Heart left ventricle (tissue), 16 donors: ENCODE measurements around the gene PKP1. TPM values are rescaled to one million over a fixed set of nuclear protein-coding genes. Genes with fewer than 3 reads are reported as not detected.

Experiments
- ATAC-seq, 4 donors: fragments of 200-7000 bp; cut with Tn5 transposase; one replicate each; pipeline ENCODE4 v1.9.1; 2020 to 2022; ENCODE audit warnings: moderate library complexity in 4 of 4, mild to moderate bottlenecking in 3 of 4, moderate number of reproducible peaks in 1 of 4
- DNase-seq, 5 donors: peaks; one replicate each; pipeline ENCODE4 v3.0.0-alpha.2; 2020
- H3K27ac ChIP-seq, 12 donors: fragments of 200-600 bp; sonication (generic) in 4 of 12; one replicate each; pipeline versions ENCODE4 v1.5.0 to v1.8.0; 2016 to 2022; ENCODE audit warnings: mild to moderate bottlenecking in 2 of 12
- H3K27me3 ChIP-seq, 9 donors: fragments of 200-600 bp; sonication (generic) in 2 of 9; one replicate each; pipeline versions ENCODE4 v1.5.1 to v1.8.0; 2016 to 2022; ENCODE audit warnings: mild to moderate bottlenecking in 3 of 9
- H3K36me3 ChIP-seq, 9 donors: fragments of 200-600 bp; sonication (generic) in 2 of 9; one replicate each; pipeline versions ENCODE4 v1.5.0 to v1.8.0; 2018 to 2022; ENCODE audit warnings: mild to moderate bottlenecking in 2 of 9
- H3K4me1 ChIP-seq, 12 donors: fragments of 200-600 bp; sonication (generic) in 4 of 12; one replicate each; pipeline versions ENCODE4 v1.5.0 to v1.8.0; 2016 to 2022; ENCODE audit warnings: mild to moderate bottlenecking in 3 of 12
- H3K4me3 ChIP-seq, 12 donors: fragments of 200-600 bp; sonication (generic) in 4 of 12; one replicate each; pipeline versions ENCODE4 v1.5.0 to v1.8.0; 2017 to 2022; ENCODE audit warnings: mild to moderate bottlenecking in 9 of 12, moderate library complexity in 4 of 12
- H3K9me3 ChIP-seq, 12 donors: fragments of 200-600 bp; sonication (generic) in 4 of 12; one replicate each; pipeline versions ENCODE4 v1.5.0 to v1.8.0; 2016 to 2022; ENCODE audit warnings: mild to moderate bottlenecking in 1 of 12
- CTCF ChIP-seq, 12 donors: fragments of 200-600 bp; sonication (generic) in 4 of 12; IDR thresholded peaks; one replicate each; pipeline versions ENCODE4 v1.5.0 to v1.8.0; 2018 to 2022; ENCODE audit warnings: antibody characterized with exemption in 12 of 12, mild to moderate bottlenecking in 5 of 12
- POLR2A ChIP-seq, 2 donors: fragments of 450-650 bp; IDR thresholded peaks; one replicate each; pipeline ENCODE4 v1.6.1; 2017; ENCODE audit warnings: antibody characterized with exemption in 2 of 2, mild to moderate bottlenecking in 2 of 2, moderate library complexity in 2 of 2
- WGBS, 4 donors: extraction: QIAGEN DNeasy Blood & Tissue Kit in 2 of 4; methylation state at CpG; one replicate each; pipeline versions ENCODE4 v1.1.5 to v1.1.7; 2013 to 2018; 5-methylcytosine and 5-hydroxymethylcytosine counted together
- intact Hi-C, 10 donors: fragments of 100-400 bp; cut with DNase I; formaldehyde crosslinking; loops; one replicate each; pipeline versions ENCODE4 v1.11.1 to v1.14.2; 2022
- polyA plus RNA-seq, 2 donors: library from polyadenylated mRNA; stranded (reverse); fragments of 200-250 nt; gene quantifications; one replicate each; pipeline ENCODE4 v1.2.3, GENCODE V29; 2013
- total RNA-seq, 9 donors: library from RNA; depleted of rRNA in 2 of 9; stranded (reverse); fragments of >200 nt in 2 of 9; fragmentation: NEBNext Ultra II Directional in 3 of 9; extraction: Animal tissue kit (Norgen Biotek cat#: 25700) in 3 of 9; gene quantifications; one replicate each; pipeline versions ENCODE4 v1.1.0 to v1.2.4, GENCODE V29; 2016 to 2023
- donor health status: ischemic (EF 13 %, LVEDD 7.1; RV severe dilation, severe dysfunction).
- donor health status: healthy with polysubstance abuse.
- donor health status: DM: no; HTN: yes; CAD: no.
- donor health status: DM: no; HTN: no; CAD: no.
- donor health status: ischemic (EF 25% LVEDD 6.9; RV normal size, moderate dysfunction).
- donor health status: ischemic (EF 25% LVEDD 5.7; RV mildly dilated, moderate dysfunction).
- donor health status: healthy.
- donor health status: DM: yes; HTN: yes; CAD: no.
- donor health status: ischemic (EF 35%, LVEDD 5.7; RV mildly dilated, moderate dysfunction).
- donor health status: nonischemic (EF 11% LVEDD 7.7; RV severe dilation, severe dysfunction).
- donor health status: DM: yes; HTN: yes; CAD: no.
- donor health status: PGD.
- donor health status: ischemic (EF 29% LVEDD 5.4; RV normal size, mild dysfunction).
- donor health status: nonischemic (EF 23%, LVEDD 6.1; RV moderate dilation, normal function).

The PKP1 gene
- total and polyA plus RNA-seq, 11 donors: 0.09 to 1.6 (median 0.32) TPM; not detected in 3

- intact Hi-C loops: loop anchor here in 1 of 10 donors (5.0 kb wide), 1 partner anchor 35 kb away; no protein-coding TSS in a partner anchor
- ATAC-seq: no peak
- peaks cover 0 to 42% (median 25%) of the 10 kb centered on the region in 12 donors for H3K4me1 ChIP-seq
- peaks cover 0 to 7% (median 0%) of the 10 kb centered on the region in 9 donors for H3K27me3 ChIP-seq
- no peaks in the 10 kb centered on the region for H3K9me3 ChIP-seq
- no peak for TF ChIP-seq POLR2A (IDR thresholded peaks at IDR 0.05)
- TF ChIP-seq CTCF (IDR thresholded peaks at IDR 0.05): no peak
- no peaks in the 10 kb centered on the region for H3K36me3 ChIP-seq
- no peak overlapping the region for H3K4me3 ChIP-seq
- no peak for DNase-seq
- no peak overlapping the region for H3K27ac ChIP-seq
- 86 to 94% (median 91%) methylated on average over 7 of the region's 7 CpGs for WGBS, 4 donors
Observed at GRCh38 chr1:201312298-201312697, 29.0 kb downstream of the PKP1 start.

GRCh38 chr1:201313086-201313485, 29.8 kb downstream of the PKP1 start:
- Histone ChIP-seq H3K27me3 (peaks cover 0 to 7% (median 0%) of the 10 kb centered on the region in 9 donors), H3K4me3 (no peak overlapping the region), H3K9me3 (no peaks in the 10 kb centered on the region), H3K36me3 (no peaks in the 10 kb centered on the region), H3K4me1 (peaks cover 0 to 38% (median 25%) of the 10 kb centered on the region in 12 donors), H3K27ac (no peak overlapping the region)
- no peak for DNase-seq
- TF ChIP-seq POLR2A (IDR thresholded peaks at IDR 0.05) (no peak), CTCF (IDR thresholded peaks at IDR 0.05) (no peak)
- intact Hi-C loops: loop anchor here in 1 of 10 donors (5.0 kb wide), 1 partner anchor 34 kb away; no protein-coding TSS in a partner anchor
- 94 to 98% (median 96%) methylated on average over 15 to 16 of the region's 16 CpGs for WGBS, 4 donors
- no peak for ATAC-seq

- Histone ChIP-seq H3K9me3 (no peaks in the 10 kb centered on the region), H3K27ac (no peak overlapping the region), H3K4me3 (no peak overlapping the region), H3K36me3 (no peaks in the 10 kb centered on the region), H3K4me1 (peaks cover 0 to 8% (median 0%) of the 10 kb centered on the region in 12 donors), H3K27me3 (peaks cover 0 to 7% (median 0%) of the 10 kb centered on the region in 9 donors)
- TF ChIP-seq CTCF (IDR thresholded peaks at IDR 0.05): no peak
- TF ChIP-seq POLR2A (IDR thresholded peaks at IDR 0.05): no peak
- ATAC-seq (no peak), DNase-seq (no peak)
- intact Hi-C loops: no loop called here
- 92 to 98% (median 96%) methylated on average over 4 to 5 of the region's 5 CpGs for WGBS, 4 donors
Observed at GRCh38 chr1:201316556-201316955, 33.2 kb downstream of the PKP1 start.

GRCh38 chr1:201317551-201317950, 34.2 kb downstream of the PKP1 start:
- Histone ChIP-seq H3K27ac (no peak overlapping the region), H3K4me3 (no peak overlapping the region), H3K36me3 (no peaks in the 10 kb centered on the region), H3K9me3 (no peaks in the 10 kb centered on the region), H3K4me1 (no peaks in the 10 kb centered on the region), H3K27me3 (peaks cover 0 to 7% (median 0%) of the 10 kb centered on the region in 9 donors)
- intact Hi-C loops: no loop called here
- no peak for TF ChIP-seq POLR2A (IDR thresholded peaks at IDR 0.05)
- TF ChIP-seq CTCF (IDR thresholded peaks at IDR 0.05): no peak
- 91 to 97% (median 94%) methylated on average over 3 to 13 of the region's 13 CpGs for WGBS, 4 donors
- DNase-seq (no peak), ATAC-seq (no peak)
